Measurements from ENCODE around the gene VAV3.

Gene VAV3

DNA sequence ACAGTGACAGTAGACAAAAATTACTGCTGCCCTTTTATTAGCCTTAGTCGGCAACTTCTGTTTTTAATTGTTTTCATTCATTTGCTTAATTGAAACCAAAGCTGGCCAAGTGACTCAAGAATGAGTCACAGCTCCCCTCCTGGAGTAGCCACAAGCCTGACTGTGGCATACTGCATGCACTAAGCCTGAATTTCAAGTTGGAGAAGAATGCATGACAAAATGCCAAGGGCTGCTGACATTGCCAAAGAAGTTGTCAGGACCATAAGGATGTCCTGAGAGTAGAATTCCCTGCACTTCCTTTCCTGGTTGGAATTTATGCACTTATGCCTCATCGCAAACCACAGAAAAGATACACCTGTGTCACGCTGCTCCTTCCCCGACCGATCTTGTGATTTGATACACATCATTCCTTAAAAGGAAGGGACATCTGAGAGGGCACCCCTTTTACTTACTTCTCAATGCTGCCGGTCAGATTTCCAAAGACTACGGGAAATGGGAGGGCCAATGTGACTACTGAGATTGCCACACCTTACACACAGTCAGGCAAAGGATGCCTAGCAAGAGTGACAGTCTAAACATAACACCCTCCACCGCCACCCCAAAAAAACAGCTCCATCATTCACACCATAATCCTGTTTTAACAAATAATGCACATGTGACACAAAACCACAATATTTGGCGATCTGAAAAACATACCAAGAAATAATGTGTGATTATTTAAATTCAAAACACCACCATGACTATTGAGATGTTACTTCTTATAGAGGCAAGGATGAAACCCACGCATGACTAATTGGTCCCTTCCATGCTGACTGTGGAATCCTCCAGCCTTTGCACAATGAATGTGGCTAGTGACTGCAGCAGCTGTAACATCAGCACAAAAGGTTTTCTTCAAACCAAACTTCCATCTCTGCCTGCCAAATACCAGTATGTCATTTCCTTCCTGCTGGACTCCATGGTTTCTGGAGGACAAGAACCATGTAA is 28.2 kb downstream of the VAV3 start:
- peak; percentile 91 for DNase-seq (ENCODE audit: low read depth)

DNA sequence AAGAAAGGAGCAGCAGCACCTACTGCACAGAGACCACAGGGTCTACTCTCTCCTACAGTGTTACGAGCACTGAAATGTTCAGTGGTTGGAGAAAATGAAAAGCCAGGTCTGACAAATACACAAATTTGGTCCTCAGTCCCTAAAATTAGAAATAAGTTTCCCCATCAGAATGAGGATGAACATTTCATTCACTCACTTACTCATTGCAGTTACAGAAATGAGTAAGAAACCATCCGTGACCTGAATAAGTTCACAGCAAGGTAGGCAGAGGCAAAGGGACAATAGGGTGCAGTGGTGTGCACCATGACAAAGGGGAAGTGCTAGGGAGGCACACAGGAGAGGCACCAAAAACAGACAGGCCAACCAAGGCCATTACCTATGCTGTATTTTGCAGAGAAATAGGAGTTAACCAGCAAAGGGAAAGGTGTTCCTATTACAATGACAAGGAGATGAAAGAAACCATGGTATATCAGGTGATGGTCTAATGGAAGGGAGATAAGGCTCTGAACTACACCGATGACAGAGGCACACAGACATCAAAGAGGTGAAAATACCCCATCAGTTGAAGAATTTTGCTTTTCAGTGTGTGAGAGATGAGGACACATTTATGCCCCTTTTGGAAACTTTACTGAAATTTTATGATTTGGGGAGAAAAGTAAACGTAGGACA is 29.4 kb downstream of the VAV3 start:
- DNase-seq (ENCODE audit: low read depth), result no peak

DNA sequence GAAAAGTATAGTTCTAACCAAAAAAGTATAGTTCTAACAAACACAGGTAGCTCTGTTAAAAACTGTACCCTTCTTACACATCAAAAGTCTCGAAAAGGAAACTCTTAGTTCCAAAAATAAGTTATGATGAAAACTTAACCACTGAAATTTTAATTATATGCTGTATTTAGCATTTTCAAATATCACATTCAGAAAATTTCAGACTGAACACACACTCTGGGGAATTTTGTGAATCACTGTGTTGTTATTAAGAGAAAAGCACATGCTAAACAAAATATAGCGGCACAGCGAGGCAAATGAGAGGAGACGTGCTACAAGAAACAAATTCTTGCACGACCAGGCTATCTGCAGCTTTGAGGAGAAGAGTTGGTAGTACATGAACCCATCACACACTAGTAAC is 30.4 kb downstream of the VAV3 start:
- DNase-seq (ENCODE audit: low read depth), result no peak

DNA sequence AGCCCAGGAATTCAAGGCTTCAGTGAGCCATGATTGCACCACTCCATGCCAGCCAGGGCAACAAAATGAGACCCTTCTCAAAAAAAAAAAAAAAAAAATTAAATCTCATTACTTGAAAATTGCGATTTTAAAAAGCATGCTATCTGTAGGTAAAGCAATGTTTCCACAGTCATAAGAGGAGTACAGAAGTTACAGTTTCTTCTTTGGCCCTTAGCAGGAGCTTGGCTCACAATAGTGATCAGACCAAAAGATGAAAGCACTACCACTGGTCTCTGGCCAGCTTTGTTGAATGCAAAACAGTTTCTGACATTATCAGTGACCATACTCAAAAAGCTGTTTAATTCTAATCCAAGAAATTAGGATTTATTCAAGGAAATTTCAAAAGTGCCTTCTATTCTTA is 31.2 kb downstream of the VAV3 start:
- no peak for DNase-seq (ENCODE audit: low read depth)

DNA sequence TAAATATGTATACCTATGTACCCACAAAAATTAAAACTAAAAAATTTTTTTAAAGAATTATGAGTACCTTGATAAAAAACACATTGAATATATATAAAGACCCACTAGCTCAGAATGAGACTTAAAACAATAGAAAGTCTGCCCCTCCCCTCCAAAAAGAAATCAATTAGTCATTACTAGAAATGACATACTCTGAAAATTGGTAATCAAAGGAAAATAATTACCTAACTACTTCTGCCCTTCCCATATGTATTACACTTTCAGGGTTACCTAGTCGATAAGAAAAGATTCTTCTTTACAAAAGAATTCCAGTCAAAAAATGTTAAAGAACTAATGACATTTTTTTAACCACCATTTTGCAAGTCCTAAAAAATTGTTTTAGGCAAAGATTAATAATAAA is 34.7 kb downstream of the VAV3 start:
- no peak for DNase-seq (ENCODE audit: low read depth)

DNA sequence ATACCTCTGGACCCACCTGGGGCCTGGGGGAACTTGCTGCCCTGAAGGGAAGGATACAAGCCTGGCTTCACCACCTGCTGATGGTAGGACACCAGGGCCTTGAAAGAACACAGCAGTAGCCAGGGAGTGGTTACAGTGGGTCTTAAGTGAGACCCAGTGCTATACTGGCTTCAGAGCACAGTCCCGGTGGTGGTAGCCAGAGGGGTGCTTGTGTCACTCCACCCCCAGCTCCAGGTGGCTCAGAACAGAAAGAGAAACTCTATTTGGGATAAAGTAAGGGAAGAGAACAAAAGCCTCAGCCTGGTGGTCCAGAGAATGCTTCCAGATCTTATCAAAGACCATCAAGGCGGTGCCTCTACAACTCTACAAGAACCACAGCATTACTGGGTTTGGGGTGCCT is 37.2 kb downstream of the VAV3 start:
- DNase-seq (ENCODE audit: low read depth), result no peak

DNA sequence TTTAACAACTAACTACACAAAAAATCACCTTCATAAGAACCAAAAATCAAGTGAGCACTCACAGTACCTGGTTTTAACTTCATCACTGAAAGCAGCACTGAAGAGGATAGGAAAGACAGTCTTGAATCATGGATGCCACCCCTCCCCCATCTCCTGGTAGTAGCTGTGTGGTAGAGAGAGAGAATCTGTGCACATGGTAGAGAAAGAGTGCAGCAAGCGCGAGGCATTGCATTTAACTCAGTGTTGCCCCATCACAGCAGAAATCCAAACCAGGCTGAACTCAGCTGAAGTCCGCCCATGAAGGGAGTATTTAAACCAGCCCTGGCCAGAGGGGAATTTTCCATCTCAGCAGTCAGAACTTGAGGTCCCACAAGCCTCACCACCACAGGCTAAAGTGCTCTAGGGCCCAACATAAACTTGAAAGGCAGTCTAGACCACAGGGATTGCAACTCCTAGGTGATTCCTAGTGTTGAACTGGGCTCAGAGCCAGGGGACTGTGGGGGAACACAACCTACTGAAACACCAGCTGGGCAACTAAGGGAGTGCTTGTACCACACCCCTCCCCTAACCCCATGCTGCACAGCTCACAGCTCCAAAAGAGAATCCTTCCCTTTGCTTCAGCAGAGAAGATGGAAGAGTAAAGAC is 38.4 kb downstream of the VAV3 start:
- no peak for DNase-seq (ENCODE audit: low read depth)

DNA sequence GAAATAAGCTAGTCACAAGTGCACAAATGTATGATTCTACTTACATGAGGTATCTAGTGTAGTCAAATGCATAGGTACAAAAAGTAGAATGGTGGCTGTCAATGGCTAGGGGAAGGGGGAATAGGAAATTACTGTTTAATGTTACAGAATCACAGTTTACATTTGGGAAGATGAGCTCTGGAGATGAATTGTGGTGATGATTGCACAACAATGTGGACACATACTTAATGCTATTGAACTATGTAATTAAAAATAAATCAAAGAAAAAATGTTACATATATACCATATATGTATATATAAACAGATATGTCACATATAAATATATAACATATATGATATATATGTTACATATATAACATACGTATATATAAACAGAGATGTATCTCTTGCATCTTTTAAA is 39.4 kb downstream of the VAV3 start:
- no peak for DNase-seq (ENCODE audit: low read depth)

DNA sequence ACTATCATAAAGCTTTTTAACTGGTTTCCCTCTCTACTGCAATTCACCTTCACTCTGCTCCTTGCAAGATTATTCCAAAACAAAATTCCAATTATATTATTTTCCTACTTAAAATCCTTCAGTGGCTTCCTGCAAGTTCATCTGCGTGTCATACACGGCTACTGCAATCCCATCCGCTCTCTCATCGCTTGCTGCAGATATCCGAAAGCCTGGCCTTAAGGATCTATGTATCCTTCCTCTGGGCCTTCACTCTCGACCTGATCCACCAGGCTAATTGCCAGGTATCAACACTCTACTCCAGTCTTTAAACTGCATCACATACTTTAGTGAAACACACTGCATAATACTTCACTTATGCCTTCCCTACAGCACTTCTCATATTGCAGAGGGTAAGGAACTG is 44.0 kb downstream of the VAV3 start:
- no peak for DNase-seq (ENCODE audit: low read depth)

DNA sequence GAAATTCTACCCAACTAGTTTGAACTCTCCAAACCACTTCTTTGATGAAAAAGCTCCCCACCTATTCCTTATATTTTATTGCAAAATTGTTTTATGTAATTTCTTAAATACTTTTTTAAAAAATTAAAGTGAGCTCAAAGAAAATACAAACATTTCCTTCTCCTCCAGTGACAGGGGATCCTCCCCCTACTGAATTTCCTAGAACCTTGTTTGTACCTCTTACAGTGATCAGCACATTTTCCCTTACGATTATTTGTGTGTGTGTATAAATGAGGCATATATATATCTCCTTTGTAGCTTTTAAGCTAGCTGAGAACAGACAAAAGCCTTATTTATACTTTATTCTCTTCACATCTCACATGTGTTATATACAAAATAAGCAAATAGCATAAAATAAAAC is 44.4 kb downstream of the VAV3 start:
- no peak for DNase-seq (ENCODE audit: low read depth)

DNA sequence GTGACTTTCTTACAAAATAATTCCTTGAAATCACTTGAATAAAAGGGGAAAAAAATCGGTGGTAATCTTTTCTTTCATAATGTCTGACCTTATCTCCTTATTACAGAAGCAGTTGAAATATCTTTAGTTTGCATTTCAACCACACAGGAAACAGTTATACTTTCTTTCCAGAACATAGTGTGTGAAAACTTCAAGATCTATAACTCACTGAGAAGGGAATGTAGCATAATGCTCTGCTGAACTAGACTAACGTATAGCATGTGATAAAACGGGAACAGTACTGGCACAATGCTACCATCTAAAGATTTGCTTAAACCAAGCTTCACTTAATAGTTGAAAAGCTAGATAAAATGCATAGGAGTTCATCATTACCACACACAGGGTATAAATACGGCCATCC is 45.0 kb downstream of the VAV3 start:
- no peak for DNase-seq (ENCODE audit: low read depth)

DNA sequence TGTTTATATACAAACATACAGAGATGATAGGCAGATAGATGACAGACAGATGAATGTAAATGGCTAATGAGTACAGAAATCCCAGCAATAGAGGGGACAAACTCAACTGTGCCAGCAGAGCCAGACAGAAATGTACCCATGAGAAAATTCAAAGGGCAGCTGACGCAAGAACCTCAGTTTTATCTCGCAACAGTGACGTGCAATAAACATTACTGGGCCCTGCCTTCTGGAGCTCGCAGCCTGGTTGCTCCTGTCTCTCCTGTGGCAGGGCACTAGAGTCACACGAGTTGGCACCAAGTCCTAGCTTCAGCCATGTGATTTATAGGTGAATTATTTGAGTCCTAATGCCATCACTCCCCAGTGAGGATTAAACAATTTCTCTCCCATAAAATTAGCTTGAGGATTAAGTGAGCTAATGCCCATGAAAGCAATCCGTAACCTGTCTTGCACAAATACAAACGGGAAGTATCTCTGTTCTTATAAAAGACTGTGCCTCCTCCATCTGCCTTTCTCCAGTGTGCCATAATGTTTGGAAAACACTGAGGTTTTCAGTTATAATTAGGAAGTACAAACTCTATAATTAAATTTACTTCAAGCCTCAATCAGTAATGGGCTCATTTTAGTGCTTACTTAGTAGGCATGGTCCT is 50.7 kb downstream of the VAV3 start:
- DNase-seq (ENCODE audit: low read depth), result no peak

DNA sequence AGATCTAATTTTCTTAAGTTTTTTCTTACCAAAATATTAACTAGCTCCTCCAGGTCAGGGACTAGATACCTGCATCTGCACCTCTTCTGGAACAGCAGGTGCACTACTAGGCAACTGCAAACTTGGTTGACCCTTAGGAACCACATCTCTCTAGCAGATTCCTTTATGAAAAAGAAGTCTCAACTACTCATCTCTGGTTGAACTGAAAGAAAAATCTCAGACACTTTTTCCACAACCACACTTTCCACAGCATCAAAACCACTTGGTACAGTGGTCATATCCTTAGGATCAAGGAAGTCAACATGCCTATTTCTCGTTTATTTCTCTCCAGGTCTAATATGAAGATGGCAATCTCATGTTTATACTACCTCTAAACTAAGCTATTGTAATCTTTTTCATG is 52.3 kb downstream of the VAV3 start:
- DNase-seq (ENCODE audit: low read depth), result no peak

DNA sequence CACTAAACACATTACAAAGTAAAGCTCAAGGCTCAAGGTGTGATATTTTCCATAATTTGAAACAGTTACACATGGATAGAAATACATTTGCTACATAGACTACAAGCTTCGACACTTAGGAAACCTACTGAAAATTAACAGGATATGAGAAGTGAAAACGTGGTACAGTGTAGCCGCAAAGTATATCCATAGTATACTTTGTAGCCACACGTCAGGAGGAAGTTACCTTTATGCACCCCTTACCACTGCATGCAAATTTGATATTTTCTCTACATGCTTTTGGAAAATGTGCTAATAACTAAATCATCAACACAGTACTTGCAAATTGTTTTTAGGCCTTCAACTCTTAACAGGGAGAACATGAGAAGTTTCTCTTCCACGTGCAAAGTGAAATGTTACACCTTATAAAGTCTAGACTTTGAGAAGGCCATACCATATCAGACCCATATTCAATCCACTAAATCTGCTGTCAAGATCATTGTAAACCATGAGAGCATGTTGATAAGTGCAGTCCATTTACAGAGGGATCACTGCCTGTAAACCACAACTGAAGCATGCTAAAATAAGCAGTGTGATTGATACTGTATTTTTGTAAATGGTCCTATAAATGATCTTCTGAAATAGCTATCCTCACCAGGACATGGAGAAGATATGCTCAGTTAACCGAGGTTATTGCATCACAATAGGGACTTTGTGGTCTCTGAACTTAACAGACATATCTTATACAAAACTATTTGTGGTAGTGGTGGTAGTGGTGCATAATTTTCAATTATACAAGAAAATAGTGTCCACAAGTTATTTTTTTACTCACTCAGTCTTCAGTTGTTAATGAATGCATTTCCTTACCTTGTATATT is 64.7 kb downstream of the VAV3 start:
- no peak for DNase-seq (ENCODE audit: low read depth)

DNA sequence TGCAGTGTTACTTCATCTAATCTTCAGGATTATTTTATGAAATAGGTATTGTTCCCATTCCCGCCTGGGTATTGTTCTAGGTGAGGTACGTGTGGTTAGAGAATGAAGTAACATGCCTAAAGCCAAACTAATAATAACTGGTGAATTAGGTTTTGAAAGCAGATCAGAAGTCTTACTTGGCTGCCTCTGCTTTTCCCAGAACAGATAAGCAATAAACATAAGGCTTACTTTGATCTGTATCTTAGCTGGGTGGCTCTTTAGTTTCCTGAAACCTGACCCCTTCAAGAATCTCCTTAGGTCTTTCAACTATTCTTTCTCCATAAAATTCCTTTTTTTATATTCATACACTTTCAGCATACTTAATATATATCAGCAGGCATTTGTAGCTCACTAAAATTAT is 65.3 kb downstream of the VAV3 start:
- DNase-seq (ENCODE audit: low read depth), result no peak

DNA sequence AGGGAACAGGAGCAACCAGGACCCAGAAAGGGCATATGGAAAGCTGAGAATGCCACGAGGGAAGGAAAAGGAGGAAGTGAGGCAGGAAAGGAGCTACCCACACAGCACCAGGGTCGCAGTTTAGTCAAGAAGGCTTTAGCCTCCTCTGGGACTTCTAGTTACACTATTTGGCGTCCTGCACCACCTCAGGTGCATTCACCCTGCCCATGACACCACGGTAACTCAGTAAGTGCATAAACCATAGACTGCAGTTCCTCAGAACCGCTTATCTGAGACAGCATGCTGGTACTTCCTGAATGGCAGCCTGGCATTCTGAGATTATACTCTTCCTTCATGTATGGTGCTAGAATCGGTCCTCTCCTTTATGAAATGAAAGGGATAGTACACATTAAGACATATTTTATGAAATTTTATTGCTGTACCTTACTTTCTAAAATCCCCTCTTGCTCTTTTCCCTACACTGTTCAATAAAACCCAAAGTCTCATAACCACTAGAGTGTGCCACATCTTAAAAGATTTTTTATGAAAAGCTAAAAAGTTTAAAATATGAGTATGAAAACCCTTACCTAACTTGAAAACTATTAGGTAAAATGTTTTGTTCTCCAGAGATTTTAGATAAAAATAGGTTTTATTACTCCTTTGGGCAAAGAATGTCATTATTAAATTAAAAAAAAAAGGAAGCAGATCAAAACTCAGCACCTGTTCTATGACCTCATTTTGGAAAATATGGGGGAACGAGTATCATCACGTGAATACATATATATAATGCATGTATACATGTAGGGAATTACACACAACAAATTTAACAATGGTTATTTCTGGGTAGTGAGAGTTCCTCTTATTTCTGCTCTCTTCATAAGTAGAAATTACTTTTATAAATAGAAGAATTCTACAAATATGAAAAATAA is 67.3 kb downstream of the VAV3 start:
- DNase-seq (ENCODE audit: low read depth), result no peak

DNA sequence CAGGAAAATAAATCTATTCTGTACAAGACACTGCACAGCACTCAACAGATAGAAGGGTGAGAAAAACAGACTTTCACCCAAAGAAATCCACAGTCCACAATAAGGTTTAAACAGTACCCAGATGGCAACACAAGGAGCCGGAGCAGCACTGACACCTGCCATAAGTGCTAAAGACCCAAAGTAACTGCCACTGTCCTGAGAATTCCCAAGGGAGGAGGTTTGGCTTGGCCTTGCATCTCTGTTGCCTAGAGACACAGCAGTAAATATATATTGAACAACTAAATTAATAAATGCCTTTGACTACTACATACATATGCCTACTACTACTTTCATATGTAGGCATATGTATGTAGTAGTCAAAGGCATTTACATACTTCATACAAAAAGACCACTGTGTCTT is 68.0 kb downstream of the VAV3 start:
- no peak for DNase-seq (ENCODE audit: low read depth)

DNA sequence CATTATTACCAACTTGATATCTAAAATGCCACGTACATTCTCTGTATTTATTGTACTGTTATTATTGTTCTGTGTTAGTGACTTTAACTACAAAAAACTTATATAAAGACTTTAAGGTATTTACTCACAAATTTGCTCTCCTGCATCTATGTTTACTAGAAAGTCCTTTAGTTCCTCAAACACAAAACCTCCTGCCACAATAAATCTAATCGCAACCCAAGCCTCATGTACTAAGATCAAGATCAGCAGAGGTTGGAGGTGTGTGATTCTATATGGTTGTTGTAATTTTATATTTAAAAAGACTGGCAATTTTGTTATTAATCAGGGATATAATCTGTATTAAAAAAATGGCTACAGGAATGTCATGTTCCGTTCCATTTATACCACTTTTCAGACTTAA is 68.6 kb downstream of the VAV3 start:
- DNase-seq (ENCODE audit: low read depth), result no peak

DNA sequence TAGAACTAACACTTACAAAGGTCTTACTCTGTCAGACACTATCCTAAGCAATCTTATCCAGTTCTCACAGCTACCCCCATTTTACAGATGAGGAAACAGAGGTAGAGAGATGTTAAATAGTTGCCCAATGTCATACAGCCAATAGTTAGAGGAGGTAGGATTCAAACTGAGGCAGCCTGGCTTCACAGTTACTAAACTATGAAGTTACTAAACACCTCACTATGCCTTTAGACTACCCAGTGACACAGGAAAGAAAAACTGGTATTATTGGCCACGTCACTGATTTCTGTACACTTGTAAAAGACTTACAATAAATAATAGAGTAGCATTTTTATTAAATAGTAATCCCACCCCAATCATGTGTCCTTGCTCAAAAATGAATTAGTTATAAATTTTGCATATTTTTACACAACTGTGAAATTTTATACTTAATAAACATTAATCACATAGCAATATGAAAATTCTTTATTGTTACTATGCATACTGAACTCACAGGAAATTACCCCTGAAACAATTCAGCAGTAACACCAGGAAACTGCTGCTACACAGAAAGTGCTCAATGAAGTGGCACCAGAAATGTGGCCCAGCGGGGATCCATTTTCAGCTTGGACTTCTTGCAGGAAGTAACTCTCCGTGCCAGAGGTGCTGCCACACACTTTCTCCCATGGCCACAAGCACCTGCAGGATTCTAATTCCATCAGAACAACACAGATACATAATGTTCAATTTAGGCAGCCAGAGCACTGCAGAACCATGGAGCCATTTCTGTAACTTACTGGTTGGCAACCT is 69.4 kb downstream of the VAV3 start:
- no peak for DNase-seq (ENCODE audit: low read depth)

DNA sequence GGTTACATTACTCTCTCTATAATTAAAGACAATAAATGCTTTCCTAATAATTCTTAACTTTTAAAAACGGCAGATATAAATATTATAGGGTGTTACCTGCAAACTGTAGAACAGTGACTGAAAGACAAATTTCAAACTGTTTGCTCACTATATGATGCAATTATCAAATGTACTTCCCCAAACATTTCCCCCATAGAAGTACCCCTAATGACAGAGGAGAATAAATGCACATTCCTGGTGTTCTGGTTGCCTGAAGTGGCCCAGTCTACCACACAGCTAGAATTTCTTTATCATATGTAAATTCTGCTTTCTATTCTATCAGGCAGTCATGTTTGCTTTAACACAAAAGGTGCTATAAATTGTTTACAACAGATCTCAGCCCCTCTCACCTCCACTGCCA is 70.4 kb downstream of the VAV3 start:
- DNase-seq (ENCODE audit: low read depth), result no peak

Measured in stromal cell of bone marrow (primary cell).